HEK293 (cell line): ENCODE data around the gene GDF7.

ENCODE experiments used
- CTCF ChIA-PET: fragments of 350-600 bp; formaldehyde crosslinking; extraction: SDS; loops from one replicate; lab custom pipeline; 2021; ENCODE audit warnings: antibody characterized with exemption; lab: Yijun Ruan, JAX
- POLR2A ChIA-PET: fragments of 300-600 bp; formaldehyde crosslinking; extraction: SDS; loops from one replicate; lab custom pipeline; 2020; ENCODE audit warnings: antibody characterized with exemption, inconsistent platforms; lab: Yijun Ruan, JAX
- H3K27ac ChIP-seq: fragments of 200-500 bp; sonication (Bioruptor generic); 2 replicates; pipeline ENCODE4 v1.5.1; 2014; ENCODE audit warnings: low read depth, low read length, control low read depth, inconsistent platforms; ENCODE audit errors: extremely low read depth
- H3K36me3 ChIP-seq, 2 experiments: fragments of 200-500 bp in 1 of 2; sonication (Bioruptor generic) in 1 of 2; 1 replicate in 1 of 2; 2 replicates in 1 of 2; pipeline ENCODE4 v1.5.1; 2014 to 2017; ENCODE audit warnings: inconsistent platforms in 2 of 2, low read length in 2 of 2; ENCODE audit not compliant: control insufficient read depth in 2 of 2, insufficient read depth in 1 of 2
- H3K4me1 ChIP-seq: fragments of 200-500 bp; sonication (Bioruptor generic); 2 replicates; pipeline ENCODE4 v1.5.1; 2014; ENCODE audit warnings: mild to moderate bottlenecking, low read length, inconsistent platforms; ENCODE audit not compliant: control insufficient read depth, insufficient read depth
- H3K4me3 ChIP-seq: 2 replicates; pipeline ENCODE4 v1.5.1; 2011; ENCODE audit warnings: low read depth, mild to moderate bottlenecking, control low read depth, low read length, moderate library complexity
- H3K9me3 ChIP-seq: fragments of 200-500 bp; sonication (Bioruptor generic); 2 replicates; pipeline ENCODE4 v1.5.1; 2014; ENCODE audit warnings: low read depth, low read length, inconsistent platforms; ENCODE audit not compliant: control insufficient read depth, insufficient read depth
- KLF7 ChIP-seq: fragments of 450-650 bp; formaldehyde crosslinking; IDR thresholded peaks from 2 replicates; pipeline ENCODE4 v1.5.1; 2016; ENCODE audit warnings: missing biosample characterization, missing genetic modification characterization, borderline replicate concordance
- ZNF19 ChIP-seq: fragments of 450-650 bp; formaldehyde crosslinking; IDR thresholded peaks from 2 replicates; pipeline ENCODE4; 2016; ENCODE audit warnings: missing biosample characterization, missing genetic modification characterization, low read depth
- ZNF2 ChIP-seq: fragments of 450-650 bp; formaldehyde crosslinking; IDR thresholded peaks from 2 replicates; pipeline ENCODE4 v1.5.1; 2016; ENCODE audit warnings: missing biosample characterization, missing genetic modification characterization
- ZNF292 ChIP-seq: fragments of 450-650 bp; formaldehyde crosslinking; IDR thresholded peaks from 2 replicates; pipeline ENCODE4 v1.5.1; 2016; ENCODE audit warnings: low read depth, missing biosample characterization, missing genetic modification characterization, borderline replicate concordance
- ZNF354C ChIP-seq: fragments of 450-650 bp; formaldehyde crosslinking; IDR thresholded peaks from 2 replicates; pipeline ENCODE4 v1.5.1; 2016; ENCODE audit warnings: missing biosample characterization, missing genetic modification characterization, low read depth, borderline replicate concordance
- ZNF37A ChIP-seq: fragments of 450-650 bp; IDR thresholded peaks from 2 replicates; pipeline ENCODE4 v1.5.1; 2018; ENCODE audit warnings: missing biosample characterization, missing genetic modification characterization
- ZNF391 ChIP-seq: fragments of 450-650 bp; formaldehyde crosslinking; IDR thresholded peaks from 2 replicates; pipeline ENCODE4 v1.5.1; 2016; ENCODE audit warnings: low read depth, missing biosample characterization, missing genetic modification characterization, borderline replicate concordance
- ZNF521 ChIP-seq: fragments of 450-650 bp; formaldehyde crosslinking; IDR thresholded peaks from 2 replicates; pipeline ENCODE4 v1.5.1; 2017; ENCODE audit warnings: missing biosample characterization, mild to moderate bottlenecking, missing genetic modification characterization
- ZNF585B ChIP-seq: fragments of 450-650 bp; formaldehyde crosslinking; IDR thresholded peaks from 2 replicates; pipeline ENCODE4 v1.5.1; 2016; ENCODE audit warnings: missing biosample characterization, missing genetic modification characterization
- ZNF623 ChIP-seq: fragments of 450-650 bp; formaldehyde crosslinking; IDR thresholded peaks from 2 replicates; pipeline ENCODE4 v1.5.1; 2016; ENCODE audit warnings: missing biosample characterization, missing genetic modification characterization
- ZNF624 ChIP-seq: fragments of 450-650 bp; formaldehyde crosslinking; IDR thresholded peaks from 2 replicates; pipeline ENCODE4 v1.5.1; 2017; ENCODE audit warnings: missing biosample characterization, missing genetic modification characterization
- ZNF677 ChIP-seq: fragments of 450-650 bp; IDR thresholded peaks from 2 replicates; pipeline ENCODE4 v1.5.0; 2018; ENCODE audit warnings: missing biosample characterization, mild to moderate bottlenecking, missing genetic modification characterization, moderate library complexity
- TF ChIP-seq, protein P1 (sequence below): IDR thresholded peaks from 2 replicates; pipeline ENCODE4 v1.6.1; 2011; ENCODE audit warnings: mild to moderate bottlenecking, low read depth, low read length, borderline replicate concordance
- TF ChIP-seq, protein P2 (sequence below): fragments of 450-650 bp; formaldehyde crosslinking; IDR thresholded peaks from 2 replicates; pipeline ENCODE4 v1.5.1; 2016; ENCODE audit warnings: missing biosample characterization, missing genetic modification characterization
- TF ChIP-seq, protein P3 (sequence below): fragments of 450-650 bp; formaldehyde crosslinking; IDR thresholded peaks from 2 replicates; pipeline ENCODE4 v1.5.1; 2016; ENCODE audit warnings: missing biosample characterization, missing genetic modification characterization

GDF7 gene

DNA sequence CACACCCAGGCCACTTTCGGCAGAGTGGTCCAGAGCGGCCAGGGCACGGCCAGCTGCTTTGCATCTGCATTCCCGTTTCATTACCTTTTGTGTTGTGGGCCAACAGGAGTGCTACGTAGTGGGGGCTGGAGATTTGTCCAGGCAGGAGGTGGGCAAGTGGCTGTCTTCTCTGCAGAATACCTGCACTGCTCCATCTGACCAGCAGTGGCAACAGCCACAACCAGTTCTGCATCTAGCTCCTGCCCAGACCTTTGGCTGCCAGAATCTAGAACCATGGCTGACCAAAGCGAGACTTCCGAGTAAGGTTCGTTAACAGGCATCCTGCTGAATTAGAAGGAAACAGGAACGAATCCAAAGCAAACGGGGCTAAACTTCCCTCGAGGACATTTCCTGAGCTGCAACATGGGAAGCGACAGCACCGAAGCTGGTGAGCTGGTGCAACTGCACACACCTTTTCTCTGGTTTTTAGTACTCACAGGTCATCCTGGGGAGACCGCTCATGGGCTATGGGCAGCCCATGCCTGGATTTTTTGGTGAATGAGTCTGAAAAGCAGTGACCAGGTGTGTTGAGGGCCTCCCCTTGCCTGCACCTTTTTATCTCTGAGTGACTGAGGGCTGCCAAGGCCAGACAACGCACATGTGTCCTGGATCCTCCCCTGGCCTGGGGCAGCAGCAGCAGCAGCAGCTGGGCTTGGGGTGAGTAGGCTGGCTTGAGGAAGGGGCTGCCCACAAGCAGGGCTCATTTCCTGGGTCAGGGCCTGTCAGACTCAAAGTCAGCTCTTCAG is 10.5 kb downstream of the GDF7 start:
- no peaks in the 10 kb centered on the region for H3K4me1 ChIP-seq
- peaks cover 0 to 67% of the 10 kb centered on the region in 2 experiments; a peak in 1 of 3 replicates for H3K36me3 ChIP-seq
- POLR2A ChIA-PET: no interaction called here
- H3K27ac ChIP-seq: no peak overlapping the region
- no peak overlapping the region for H3K4me3 ChIP-seq
- no peak for TF ChIP-seq ZNF37A (tag by site-specific recombination)
- no peak for TF ChIP-seq ZNF677
- TF ChIP-seq ZNF521: no peak
- CTCF ChIA-PET: interaction anchor here (0.6 to 7.4 kb wide), 11 partner anchors 10 to 387 kb away, joined by 3 to 60 read pairs (median 5); no protein-coding TSS in a partner anchor
- no peaks in the 10 kb centered on the region for H3K9me3 ChIP-seq

DNA sequence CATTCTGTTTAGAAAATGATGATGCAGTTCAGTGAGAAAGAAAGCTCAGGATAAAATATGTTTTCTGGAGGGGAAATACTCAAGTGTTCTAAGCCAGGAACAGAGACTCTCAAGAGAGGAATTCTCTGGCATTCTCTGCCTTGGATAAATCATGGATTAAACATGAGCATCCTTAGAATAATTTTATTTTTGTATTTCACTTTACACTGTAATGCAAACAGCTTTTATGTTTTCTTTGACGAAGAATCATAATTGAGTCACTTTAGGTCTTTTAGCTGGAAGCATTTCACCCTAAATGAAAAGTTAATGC is 11.1 kb downstream of the GDF7 start:
- no peak overlapping the region for H3K27ac ChIP-seq

DNA sequence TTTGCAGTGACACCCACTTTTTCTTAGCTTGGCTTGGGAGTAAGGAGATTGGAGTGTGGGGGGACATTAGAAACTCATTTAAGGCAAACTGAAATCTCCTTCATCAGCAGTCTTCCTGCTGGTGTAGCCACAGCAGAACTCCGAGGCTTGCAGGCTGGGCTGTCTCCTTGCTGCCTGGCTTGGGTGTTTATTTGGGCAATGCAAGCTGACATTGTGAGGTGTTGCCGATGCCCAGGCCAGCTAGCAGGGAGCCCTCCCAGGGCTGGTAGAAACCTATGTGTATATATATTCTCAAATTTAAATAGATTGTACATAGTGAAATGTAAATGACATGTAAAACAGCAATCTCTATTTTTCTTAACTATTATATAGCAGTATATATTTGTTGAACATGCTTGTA is 11.8 kb downstream of the GDF7 start:
- ChIA-PET POLR2A (no interaction called here), CTCF (interaction anchor here (0.7 to 7.4 kb wide), 7 partner anchors 11 to 285 kb away, joined by 3 to 60 read pairs (median 5); no protein-coding TSS in a partner anchor)
- H3K4me3 ChIP-seq: no peak overlapping the region
- TF ChIP-seq ZNF391 (tag by site-specific recombination): no peak
- peaks cover 0 to 61% of the 10 kb centered on the region in 2 experiments; a peak in 1 of 3 replicates for H3K36me3 ChIP-seq
- H3K9me3 ChIP-seq: no peaks in the 10 kb centered on the region
- no peaks in the 10 kb centered on the region for H3K4me1 ChIP-seq
- no peak overlapping the region for H3K27ac ChIP-seq

More for the DNA sequence above, 11.1 kb downstream of the GDF7 start:
- TF ChIP-seq ZNF354C (tag by site-specific recombination): no peak
- TF ChIP-seq ZNF623 (tag by site-specific recombination): no peak
- no peak for TF ChIP-seq KLF7
- TF ChIP-seq, protein P1, sequence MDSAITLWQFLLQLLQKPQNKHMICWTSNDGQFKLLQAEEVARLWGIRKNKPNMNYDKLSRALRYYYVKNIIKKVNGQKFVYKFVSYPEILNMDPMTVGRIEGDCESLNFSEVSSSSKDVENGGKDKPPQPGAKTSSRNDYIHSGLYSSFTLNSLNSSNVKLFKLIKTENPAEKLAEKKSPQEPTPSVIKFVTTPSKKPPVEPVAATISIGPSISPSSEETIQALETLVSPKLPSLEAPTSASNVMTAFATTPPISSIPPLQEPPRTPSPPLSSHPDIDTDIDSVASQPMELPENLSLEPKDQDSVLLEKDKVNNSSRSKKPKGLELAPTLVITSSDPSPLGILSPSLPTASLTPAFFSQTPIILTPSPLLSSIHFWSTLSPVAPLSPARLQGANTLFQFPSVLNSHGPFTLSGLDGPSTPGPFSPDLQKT: no peak
- TF ChIP-seq ZNF585B: no peak
- TF ChIP-seq ZNF624 (tag by site-specific recombination): no peak
- TF ChIP-seq ZNF19 (tag by site-specific recombination): no peak
- TF ChIP-seq, protein P2, sequence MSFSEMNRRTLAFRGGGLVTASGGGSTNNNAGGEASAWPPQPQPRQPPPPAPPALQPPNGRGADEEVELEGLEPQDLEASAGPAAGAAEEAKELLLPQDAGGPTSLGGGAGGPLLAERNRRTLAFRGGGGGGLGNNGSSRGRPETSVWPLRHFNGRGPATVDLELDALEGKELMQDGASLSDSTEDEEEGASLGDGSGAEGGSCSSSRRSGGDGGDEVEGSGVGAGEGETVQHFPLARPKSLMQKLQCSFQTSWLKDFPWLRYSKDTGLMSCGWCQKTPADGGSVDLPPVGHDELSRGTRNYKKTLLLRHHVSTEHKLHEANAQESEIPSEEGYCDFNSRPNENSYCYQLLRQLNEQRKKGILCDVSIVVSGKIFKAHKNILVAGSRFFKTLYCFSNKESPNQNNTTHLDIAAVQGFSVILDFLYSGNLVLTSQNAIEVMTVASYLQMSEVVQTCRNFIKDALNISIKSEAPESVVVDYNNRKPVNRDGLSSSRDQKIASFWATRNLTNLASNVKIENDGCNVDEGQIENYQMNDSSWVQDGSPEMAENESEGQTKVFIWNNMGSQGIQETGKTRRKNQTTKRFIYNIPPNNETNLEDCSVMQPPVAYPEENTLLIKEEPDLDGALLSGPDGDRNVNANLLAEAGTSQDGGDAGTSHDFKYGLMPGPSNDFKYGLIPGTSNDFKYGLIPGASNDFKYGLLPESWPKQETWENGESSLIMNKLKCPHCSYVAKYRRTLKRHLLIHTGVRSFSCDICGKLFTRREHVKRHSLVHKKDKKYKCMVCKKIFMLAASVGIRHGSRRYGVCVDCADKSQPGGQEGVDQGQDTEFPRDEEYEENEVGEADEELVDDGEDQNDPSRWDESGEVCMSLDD: no peak
- TF ChIP-seq, protein P3, sequence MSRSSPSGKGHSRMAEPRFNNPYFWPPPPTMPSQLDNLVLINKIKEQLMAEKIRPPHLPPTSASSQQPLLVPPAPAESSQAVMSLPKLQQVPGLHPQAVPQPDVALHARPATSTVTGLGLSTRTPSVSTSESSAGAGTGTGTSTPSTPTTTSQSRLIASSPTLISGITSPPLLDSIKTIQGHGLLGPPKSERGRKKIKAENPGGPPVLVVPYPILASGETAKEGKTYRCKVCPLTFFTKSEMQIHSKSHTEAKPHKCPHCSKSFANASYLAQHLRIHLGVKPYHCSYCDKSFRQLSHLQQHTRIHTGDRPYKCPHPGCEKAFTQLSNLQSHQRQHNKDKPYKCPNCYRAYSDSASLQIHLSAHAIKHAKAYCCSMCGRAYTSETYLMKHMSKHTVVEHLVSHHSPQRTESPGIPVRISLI: no peak
- TF ChIP-seq ZNF2 (tag by site-specific recombination): no peak
- TF ChIP-seq ZNF292: no peak
- H3K9me3 ChIP-seq: no peaks in the 10 kb centered on the region
- H3K4me1 ChIP-seq: no peaks in the 10 kb centered on the region
- CTCF ChIA-PET: interaction anchor here (0.6 to 7.4 kb wide), 8 partner anchors 10 to 285 kb away, joined by 3 to 60 read pairs (median 6); no protein-coding TSS in a partner anchor
- H3K4me3 ChIP-seq: no peak overlapping the region
- peaks cover 0 to 64% of the 10 kb centered on the region in 2 experiments; a peak in 1 of 3 replicates for H3K36me3 ChIP-seq
- POLR2A ChIA-PET: no interaction called here
